ENCODE data around the gene ZNF414.

DNA sequence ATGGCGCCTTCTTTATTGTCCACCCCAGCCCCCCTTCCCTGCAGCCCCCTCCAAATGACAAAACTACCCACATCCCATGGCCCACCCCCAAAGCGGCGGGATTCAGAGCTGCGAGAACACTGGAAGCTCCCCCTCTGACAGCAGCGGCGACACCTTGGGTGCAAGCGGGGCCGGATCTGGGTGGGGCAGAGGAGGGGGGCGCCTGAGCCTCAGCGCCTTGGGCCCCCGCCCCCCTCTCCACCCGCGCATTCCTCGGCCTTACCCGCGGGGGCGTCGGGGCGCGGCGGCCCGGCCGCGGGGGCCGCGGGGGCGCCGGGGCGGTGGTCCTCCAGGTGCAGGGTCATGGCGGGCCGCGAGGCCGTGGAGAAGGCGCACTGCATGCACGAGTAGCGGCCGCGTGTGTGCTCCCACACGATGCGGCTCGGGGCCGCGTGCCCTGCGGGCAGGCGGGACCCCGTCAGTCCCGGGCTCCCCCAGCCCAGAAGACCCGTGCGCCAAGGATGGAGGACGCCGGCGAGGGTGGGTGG lies 3.3 kb downstream of the ZNF414 start:
- TF ChIP-seq, protein P1, sequence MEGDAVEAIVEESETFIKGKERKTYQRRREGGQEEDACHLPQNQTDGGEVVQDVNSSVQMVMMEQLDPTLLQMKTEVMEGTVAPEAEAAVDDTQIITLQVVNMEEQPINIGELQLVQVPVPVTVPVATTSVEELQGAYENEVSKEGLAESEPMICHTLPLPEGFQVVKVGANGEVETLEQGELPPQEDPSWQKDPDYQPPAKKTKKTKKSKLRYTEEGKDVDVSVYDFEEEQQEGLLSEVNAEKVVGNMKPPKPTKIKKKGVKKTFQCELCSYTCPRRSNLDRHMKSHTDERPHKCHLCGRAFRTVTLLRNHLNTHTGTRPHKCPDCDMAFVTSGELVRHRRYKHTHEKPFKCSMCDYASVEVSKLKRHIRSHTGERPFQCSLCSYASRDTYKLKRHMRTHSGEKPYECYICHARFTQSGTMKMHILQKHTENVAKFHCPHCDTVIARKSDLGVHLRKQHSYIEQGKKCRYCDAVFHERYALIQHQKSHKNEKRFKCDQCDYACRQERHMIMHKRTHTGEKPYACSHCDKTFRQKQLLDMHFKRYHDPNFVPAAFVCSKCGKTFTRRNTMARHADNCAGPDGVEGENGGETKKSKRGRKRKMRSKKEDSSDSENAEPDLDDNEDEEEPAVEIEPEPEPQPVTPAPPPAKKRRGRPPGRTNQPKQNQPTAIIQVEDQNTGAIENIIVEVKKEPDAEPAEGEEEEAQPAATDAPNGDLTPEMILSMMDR (IDR thresholded peaks at IDR 0.05; ENCODE audit: low read length): no peak
- TF ChIP-seq EZH2 (IDR thresholded peaks at IDR 0.05; ENCODE audit: borderline replicate concordance, low read length): no peak
